ENCODE data around the gene DLGAP4. TPM values are rescaled to one million over a fixed set of nuclear protein-coding genes. Genes with fewer than 3 reads are reported as not detected.

DLGAP4 gene
- total RNA-seq, 1 donor = 18.1 TPM

GRCh38 chr20:36440370-36441026 lies 134.4 kb downstream of the DLGAP4 start:
- H3K27me3 ChIP-seq (ENCODE audit: insufficient read depth, low read length) = peaks cover 7% of the 10 kb centered on the region
- H4K20me1 ChIP-seq (ENCODE audit: insufficient read depth, low read length) = no peaks in the 10 kb centered on the region
- TF ChIP-seq CTCF (IDR thresholded peaks at IDR 0.05; ENCODE audit: extremely low read depth, low read depth, low read length) = no peak
- H3K36me3 ChIP-seq (ENCODE audit: insufficient read depth, low read length) = no peaks in the 10 kb centered on the region
- H3K79me2 ChIP-seq (ENCODE audit: insufficient read depth, low read length) = no peaks in the 10 kb centered on the region
- no peak overlapping the region for H3K4me3 ChIP-seq (ENCODE audit: insufficient read depth, low read length)
- H3K4me1 ChIP-seq (ENCODE audit: insufficient read depth, low read length) = no peaks in the 10 kb centered on the region
- H3K27ac ChIP-seq (ENCODE audit: low read depth, low read length) = no peak overlapping the region
- H3K4me2 ChIP-seq (ENCODE audit: insufficient read depth, low read length) = no peak overlapping the region
- H2AFZ ChIP-seq (ENCODE audit: low read length) = no peak overlapping the region
- DNase-seq (ENCODE audit: insufficient read length, low spot score, missing footprints) = peak; percentile 77
- no peaks in the 10 kb centered on the region for H3K9me3 ChIP-seq (ENCODE audit: low read depth, low read length)

DNA sequence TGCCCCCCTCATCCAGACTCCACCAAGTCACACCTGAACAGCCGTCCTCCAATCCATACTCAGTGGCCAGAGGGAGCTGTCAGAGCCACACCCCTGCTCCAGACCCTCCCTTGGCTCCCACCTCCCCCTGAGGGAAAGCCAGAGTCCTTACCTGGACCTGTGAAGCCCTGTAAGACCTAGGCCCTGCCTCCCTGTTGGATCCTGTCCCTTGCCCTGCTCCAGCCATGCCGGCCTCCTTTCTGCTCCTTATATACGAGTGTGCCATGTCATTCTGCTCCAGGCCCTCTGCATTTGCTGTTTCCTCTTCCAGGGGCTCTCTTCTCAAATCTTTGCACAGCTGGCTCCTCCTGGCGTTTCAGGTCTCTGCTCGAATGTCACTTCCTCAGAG lies 134.9 kb downstream of the DLGAP4 start:
- Histone ChIP-seq H3K9me3 (ENCODE audit: low read depth, low read length) (no peaks in the 10 kb centered on the region), H3K36me3 (ENCODE audit: insufficient read depth, low read length) (no peaks in the 10 kb centered on the region), H4K20me1 (ENCODE audit: insufficient read depth, low read length) (no peaks in the 10 kb centered on the region), H3K4me2 (ENCODE audit: insufficient read depth, low read length) (no peak overlapping the region), H3K4me3 (ENCODE audit: insufficient read depth, low read length) (no peak overlapping the region), H3K4me1 (ENCODE audit: insufficient read depth, low read length) (no peaks in the 10 kb centered on the region), H3K27ac (ENCODE audit: low read depth, low read length) (no peak overlapping the region), H2AFZ (ENCODE audit: low read length) (no peak overlapping the region), H3K27me3 (ENCODE audit: insufficient read depth, low read length) (peaks cover 7% of the 10 kb centered on the region), H3K79me2 (ENCODE audit: insufficient read depth, low read length) (no peaks in the 10 kb centered on the region)
- peak; percentile 60 for DNase-seq (ENCODE audit: insufficient read length, low spot score, missing footprints)
- TF ChIP-seq CTCF (IDR thresholded peaks at IDR 0.05; ENCODE audit: extremely low read depth, low read depth, low read length) = no peak

DNA sequence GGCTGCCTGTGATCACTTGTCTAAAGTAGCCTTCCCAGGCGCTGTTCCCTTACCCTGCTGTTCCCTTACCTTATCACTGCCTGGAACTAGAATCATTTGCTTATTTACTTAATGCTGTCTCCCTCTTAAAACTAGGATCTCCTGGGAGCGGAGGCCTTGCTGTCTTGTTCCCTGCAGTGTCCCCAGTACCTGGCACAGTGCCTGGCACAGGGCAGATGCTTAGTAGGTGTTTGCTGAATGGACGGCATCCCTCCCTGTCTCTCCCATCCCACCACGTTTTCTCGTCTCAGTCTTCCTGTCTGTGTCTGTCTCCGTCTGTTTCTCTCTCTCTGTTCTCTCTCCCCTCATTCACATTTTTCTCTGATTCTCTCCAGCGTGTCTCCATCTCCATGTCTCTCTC lies 135.3 kb downstream of the DLGAP4 start:
- TF ChIP-seq CTCF (IDR thresholded peaks at IDR 0.05; ENCODE audit: extremely low read depth, low read depth, low read length) = no peak
- no peak overlapping the region for H2AFZ ChIP-seq (ENCODE audit: low read length)
- no peaks in the 10 kb centered on the region for H3K4me1 ChIP-seq (ENCODE audit: insufficient read depth, low read length)
- no peak overlapping the region for H3K4me3 ChIP-seq (ENCODE audit: insufficient read depth, low read length)
- H3K36me3 ChIP-seq (ENCODE audit: insufficient read depth, low read length) = no peaks in the 10 kb centered on the region
- peaks cover 5% of the 10 kb centered on the region for H3K27me3 ChIP-seq (ENCODE audit: insufficient read depth, low read length)
- H4K20me1 ChIP-seq (ENCODE audit: insufficient read depth, low read length) = no peaks in the 10 kb centered on the region
- H3K9me3 ChIP-seq (ENCODE audit: low read depth, low read length) = no peaks in the 10 kb centered on the region
- no peak overlapping the region for H3K27ac ChIP-seq (ENCODE audit: low read depth, low read length)
- H3K79me2 ChIP-seq (ENCODE audit: insufficient read depth, low read length) = no peaks in the 10 kb centered on the region
- DNase-seq (ENCODE audit: insufficient read length, low spot score, missing footprints) = peak; percentile 43
- no peak overlapping the region for H3K4me2 ChIP-seq (ENCODE audit: insufficient read depth, low read length)

DNA sequence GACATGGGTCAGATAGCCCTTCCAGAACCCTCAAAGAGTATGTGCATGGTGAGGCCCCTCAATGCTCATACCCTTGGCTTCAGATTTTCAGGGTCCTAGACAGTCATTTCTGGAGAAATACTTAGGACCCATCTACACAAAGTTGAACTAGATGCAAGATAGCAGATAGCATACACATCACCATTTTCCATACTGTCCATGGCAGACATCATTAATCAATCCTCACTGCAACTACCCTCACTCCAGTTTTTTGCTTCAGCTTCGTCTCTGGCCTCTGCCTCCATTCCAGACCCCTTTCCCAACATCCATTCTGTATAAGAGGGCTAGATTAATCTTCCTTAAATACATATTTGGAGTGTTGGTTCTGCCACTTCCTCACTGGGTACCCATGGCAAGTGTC lies 139.7 kb downstream of the DLGAP4 start:
- no peaks in the 10 kb centered on the region for H4K20me1 ChIP-seq (ENCODE audit: insufficient read depth, low read length)
- H3K36me3 ChIP-seq (ENCODE audit: insufficient read depth, low read length) = no peaks in the 10 kb centered on the region
- no peak overlapping the region for H3K4me2 ChIP-seq (ENCODE audit: insufficient read depth, low read length)
- no peaks in the 10 kb centered on the region for H3K9me3 ChIP-seq (ENCODE audit: low read depth, low read length)
- no peak overlapping the region for H3K27ac ChIP-seq (ENCODE audit: low read depth, low read length)
- no peak for TF ChIP-seq CTCF (IDR thresholded peaks at IDR 0.05; ENCODE audit: extremely low read depth, low read depth, low read length)
- peaks cover 3% of the 10 kb centered on the region for H3K27me3 ChIP-seq (ENCODE audit: insufficient read depth, low read length)
- H3K79me2 ChIP-seq (ENCODE audit: insufficient read depth, low read length) = no peaks in the 10 kb centered on the region
- no peak for DNase-seq (ENCODE audit: insufficient read length, low spot score, missing footprints)
- H3K4me1 ChIP-seq (ENCODE audit: insufficient read depth, low read length) = no peaks in the 10 kb centered on the region
- no peak overlapping the region for H2AFZ ChIP-seq (ENCODE audit: low read length)
- H3K4me3 ChIP-seq (ENCODE audit: insufficient read depth, low read length) = no peak overlapping the region

All from osteoblast (primary cell).